A549 (cell line): ENCODE results near the gene FAM124B.

Source experiments
- CHD2 ChIP-seq: fragments of 150-350 bp; IDR thresholded peaks from 2 replicates; pipeline ENCODE4 v1.6.1; 2014; ENCODE audit warnings: low read length; ENCODE audit not compliant: partially characterized antibody
- EHMT2 ChIP-seq: fragments of 200-600 bp; sonication (generic); IDR thresholded peaks from 2 replicates; pipeline ENCODE4 v1.6.1; 2016; ENCODE audit warnings: antibody characterized with exemption, low read depth, mild to moderate bottlenecking, moderate library complexity
- EP300 ChIP-seq, 2 experiments: fragments of >200 bp; sonication (Bioruptor Twin); formaldehyde crosslinking; IDR thresholded peaks; 2 replicates in 1 of 2; 3 replicates in 1 of 2; pipeline ENCODE4 v1.6.1; 2016 to 2017
- KDM1A ChIP-seq: fragments of 200-600 bp; sonication (generic); IDR thresholded peaks from 2 replicates; pipeline ENCODE4 v1.6.1; 2016; ENCODE audit warnings: low read depth, mild to moderate bottlenecking
- NFE2L2 ChIP-seq: fragments of 150-350 bp; conservative IDR thresholded peaks from 2 replicates; pipeline ENCODE4 v1.6.1; 2014; ENCODE audit warnings: low read length
- POLR2A ChIP-seq: IDR thresholded peaks from 2 replicates; pipeline ENCODE4 v1.6.1; 2012; ENCODE audit warnings: mild to moderate bottlenecking, low read length
- POLR2AphosphoS2 ChIP-seq: conservative IDR thresholded peaks from 2 replicates; pipeline ENCODE4 v1.6.1; 2012; ENCODE audit warnings: low read length, improper control_type of control experiment, inconsistent platforms
- TFCP2L1 ChIP-seq: fragments of 250-450 bp; sonication (Bioruptor Pico); IDR thresholded peaks from 2 replicates; pipeline ENCODE4 v1.5.0; 2021; ENCODE audit warnings: mild to moderate bottlenecking
- TP53 ChIP-seq: fragments of 250-450 bp; sonication (Bioruptor Pico); IDR thresholded peaks from 2 replicates; pipeline ENCODE4 v1.5.0; 2021; ENCODE audit warnings: mild to moderate bottlenecking, moderate library complexity
- TF ChIP-seq, protein P1 (sequence below): fragments of >200 bp; sonication (Bioruptor Twin); formaldehyde crosslinking; IDR thresholded peaks from 3 replicates; pipeline ENCODE4 v1.5.1; 2016

- TF ChIP-seq EHMT2 (no peak), EP300 (IDR thresholded peaks at IDR 0.05) (no peak), CHD2 (no peak), TP53 (CRISPR knock-in tag) (no peak), POLR2A (no peak), TFCP2L1 (CRISPR knock-in tag) (no peak), NFE2L2 (no peak), POLR2AphosphoS2 (no peak), KDM1A (no peak)
- TF ChIP-seq, protein P1, sequence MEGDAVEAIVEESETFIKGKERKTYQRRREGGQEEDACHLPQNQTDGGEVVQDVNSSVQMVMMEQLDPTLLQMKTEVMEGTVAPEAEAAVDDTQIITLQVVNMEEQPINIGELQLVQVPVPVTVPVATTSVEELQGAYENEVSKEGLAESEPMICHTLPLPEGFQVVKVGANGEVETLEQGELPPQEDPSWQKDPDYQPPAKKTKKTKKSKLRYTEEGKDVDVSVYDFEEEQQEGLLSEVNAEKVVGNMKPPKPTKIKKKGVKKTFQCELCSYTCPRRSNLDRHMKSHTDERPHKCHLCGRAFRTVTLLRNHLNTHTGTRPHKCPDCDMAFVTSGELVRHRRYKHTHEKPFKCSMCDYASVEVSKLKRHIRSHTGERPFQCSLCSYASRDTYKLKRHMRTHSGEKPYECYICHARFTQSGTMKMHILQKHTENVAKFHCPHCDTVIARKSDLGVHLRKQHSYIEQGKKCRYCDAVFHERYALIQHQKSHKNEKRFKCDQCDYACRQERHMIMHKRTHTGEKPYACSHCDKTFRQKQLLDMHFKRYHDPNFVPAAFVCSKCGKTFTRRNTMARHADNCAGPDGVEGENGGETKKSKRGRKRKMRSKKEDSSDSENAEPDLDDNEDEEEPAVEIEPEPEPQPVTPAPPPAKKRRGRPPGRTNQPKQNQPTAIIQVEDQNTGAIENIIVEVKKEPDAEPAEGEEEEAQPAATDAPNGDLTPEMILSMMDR = no peak
Measured at GRCh38 chr2:224429441-224429810, 27.5 kb upstream of the FAM124B start.
